GM21723 (cell line): ENCODE data around the gene ADA.
"Not testable (repeated sequence)": the region's sequence is repeated elsewhere in the genome, so short reads cannot be mapped to it uniquely, and the experiment has no call there.

ENCODE experiments used
- ATAC-seq: cut with Tn5 transposase; IDR thresholded peaks from one replicate; pipeline ENCODE4 v1.9.1; 2021; ENCODE audit warnings: mild to moderate bottlenecking, moderate library complexity; ENCODE audit not compliant: unreplicated experiment

Gene ADA

DNA sequence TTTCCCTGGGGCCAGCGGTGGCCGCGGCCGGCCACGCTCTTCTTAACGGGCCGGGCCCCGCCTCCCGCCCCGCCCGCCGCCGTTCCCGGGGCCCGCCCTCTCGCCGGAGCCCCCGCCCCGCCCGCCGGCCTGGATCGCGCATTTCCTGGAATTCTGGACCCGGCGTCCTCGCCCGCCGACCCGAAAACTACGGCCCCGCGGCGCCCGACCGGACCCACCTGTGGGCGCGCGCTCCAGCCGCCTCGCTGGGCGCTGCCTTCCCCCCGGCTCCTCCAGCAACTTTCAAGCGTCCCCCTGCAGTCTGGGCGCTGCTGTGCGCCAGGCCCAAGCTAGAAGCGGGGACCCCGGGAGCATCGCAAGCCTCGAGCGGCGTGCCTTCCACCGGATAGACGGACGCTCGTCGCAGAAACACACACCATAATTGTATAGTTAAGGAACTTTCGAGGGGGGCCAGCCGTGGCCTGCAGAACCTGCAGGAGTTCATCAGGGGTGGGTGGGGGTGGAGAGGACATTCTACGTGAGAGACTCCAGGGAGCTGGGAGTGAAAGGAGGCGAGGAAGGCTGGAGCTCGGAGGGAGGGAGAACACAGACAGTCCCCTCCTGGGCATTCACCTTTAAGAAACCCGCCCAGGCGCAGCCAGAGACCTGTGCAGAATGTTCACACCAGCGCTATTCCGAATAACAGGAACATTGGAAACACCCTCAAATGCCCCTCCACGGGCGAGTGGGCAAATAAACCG, at the start of gene ADA:
TSS of gene ADA (minus strand) at position 16 of the 740 bp plus-strand sequence. CDS start 92 bp downstream, outside the sequence.
- ATAC-seq: peak; percentile 32

DNA sequence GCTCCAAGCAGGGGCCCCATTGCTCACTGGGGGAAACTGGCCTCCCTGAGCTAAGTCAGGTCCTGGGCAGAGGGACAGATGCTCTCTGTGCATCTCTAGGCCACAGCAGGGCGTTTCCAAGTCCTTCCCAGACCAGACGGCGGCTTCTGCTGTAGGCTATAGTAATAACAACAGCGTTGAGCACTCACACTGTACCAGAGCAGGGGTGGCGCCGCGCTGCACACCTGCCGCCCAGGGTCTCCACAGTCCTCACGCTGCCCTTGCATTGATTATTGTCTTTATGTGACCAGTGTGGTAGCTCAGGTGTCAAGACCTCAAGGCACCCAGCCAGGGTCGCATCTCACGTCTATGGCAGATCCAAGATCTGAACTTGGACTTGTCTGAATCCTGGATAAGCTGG, 48.8 kb upstream of the ADA start:
- no peak for ATAC-seq

DNA sequence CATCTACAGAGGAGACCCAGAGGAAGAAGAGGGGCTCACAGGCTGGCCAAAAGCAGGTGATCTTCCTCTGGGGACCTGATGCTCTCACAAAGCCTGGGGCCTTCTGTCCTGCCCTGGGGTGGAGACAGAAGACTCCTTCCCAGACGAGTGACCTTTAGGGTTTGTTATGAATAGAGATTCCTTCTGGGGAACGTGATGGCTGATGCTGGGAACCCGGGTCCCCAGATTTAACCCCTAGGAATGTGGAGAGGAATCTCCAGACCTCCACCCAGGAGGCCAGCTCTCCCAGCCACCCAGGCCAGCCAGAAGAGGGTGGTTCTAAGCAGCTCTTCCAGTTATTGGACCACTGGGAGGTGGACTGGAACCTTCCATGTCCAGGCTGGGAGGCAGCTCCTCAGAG, 46.9 kb upstream of the ADA start:
- ATAC-seq: no peak

DNA sequence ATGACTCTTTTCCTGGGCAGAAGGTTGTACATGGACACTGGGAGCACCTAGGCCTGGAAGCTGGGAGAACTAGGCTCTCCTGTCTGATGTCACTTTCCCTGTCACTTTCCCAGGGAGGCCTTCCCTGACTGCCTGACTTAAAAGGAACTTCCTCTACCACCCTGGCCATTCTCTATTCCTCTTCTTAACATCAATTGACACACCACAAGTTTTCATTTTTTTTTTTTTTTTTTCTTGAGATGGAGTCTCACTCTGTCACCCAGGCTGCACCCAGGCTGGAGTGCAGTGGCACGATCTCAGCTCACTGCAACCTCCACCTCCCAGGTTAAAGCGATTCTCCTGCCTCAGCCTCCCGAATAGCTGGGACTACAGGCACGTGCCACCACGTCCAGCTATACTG, 45.5 kb upstream of the ADA start:
- ATAC-seq: not testable (repeated sequence)

DNA sequence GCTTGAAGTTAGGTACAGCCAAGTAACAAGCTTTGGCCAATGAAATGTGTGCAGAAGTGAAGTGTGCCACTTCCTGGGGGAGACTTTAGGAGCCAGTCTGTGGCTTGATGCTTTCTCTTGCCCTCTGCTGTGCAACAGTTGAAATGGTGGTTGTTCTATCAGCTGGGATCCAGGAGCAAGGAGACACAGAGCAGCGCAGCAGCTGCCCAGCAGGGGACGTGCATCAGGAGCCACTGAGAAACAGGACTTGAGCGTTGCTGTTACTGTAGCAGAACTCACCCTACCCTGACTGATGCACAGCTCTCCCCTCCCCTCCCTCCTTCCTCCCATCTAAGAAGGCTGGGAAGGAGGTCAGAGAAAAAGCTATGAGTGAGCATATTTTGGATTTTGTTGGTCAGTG, 44.8 kb upstream of the ADA start:
- ATAC-seq: no peak

DNA sequence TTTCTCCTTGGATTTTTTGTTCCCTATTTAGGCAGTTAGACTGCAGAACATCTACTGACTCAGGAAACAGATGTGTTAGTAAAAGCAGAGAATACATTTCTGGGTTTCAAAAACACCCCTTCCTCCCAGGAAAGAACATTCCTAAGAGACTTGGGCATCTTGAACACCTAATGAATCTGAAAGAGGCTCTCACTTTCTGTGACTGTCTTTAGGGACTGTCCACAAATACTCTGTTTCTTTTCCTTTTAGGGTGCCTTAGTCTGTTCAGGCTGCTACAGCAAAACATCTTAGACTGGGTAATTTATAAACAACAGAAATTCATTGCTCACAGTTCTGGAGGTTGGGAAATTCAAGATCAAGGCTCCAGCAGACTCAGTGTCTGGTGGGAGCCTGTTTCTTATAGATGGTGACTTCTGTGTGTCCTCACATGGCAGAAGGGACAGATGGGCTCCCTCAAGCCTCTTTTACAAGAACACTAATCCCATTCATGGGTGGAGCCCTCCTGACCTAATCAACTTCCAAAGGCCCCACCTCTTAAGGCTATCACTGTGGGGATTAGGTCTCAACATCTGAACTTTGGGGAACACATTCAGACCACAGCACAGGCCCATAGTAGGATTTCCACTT, 44.3 kb upstream of the ADA start:
- ATAC-seq: no peak

DNA sequence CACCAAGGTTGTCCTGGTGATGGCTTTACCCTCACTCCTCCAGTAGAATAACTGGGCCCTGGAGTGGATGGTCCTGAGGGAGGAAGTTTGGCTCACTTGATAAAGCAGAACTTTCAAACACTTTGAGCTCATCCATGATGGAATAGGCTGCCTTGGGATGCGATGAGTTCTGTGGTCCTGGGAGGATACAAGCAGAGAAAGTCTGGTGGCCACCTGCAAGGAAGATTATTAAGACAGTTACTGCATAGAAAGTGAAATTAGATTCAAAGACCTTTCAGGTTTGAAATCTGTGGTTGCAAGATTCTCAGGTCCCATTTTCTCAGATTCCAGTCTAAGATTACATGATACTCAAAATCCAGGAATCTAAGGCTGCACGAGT, 43.8 kb upstream of the ADA start:
- ATAC-seq: no peak

DNA sequence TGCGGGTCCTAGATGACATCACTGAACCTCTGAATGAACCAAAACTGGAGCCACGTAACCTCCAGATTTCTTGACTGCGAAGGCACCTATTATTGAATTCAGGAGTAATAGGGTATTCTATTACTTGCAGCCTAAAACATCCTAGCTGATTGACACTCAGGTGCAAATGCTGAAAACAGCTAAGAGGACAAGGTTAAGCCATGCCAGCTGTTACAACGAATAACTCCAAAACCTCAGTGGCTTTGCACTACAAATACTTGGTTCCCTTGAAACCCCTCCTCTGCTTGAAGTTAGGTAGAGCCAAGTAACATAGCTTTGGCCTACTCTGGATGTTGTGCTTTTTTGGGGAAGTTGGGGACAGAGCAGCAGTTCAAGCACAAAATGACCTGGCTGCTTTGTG, 42.7 kb upstream of the ADA start:
- ATAC-seq: no peak

DNA sequence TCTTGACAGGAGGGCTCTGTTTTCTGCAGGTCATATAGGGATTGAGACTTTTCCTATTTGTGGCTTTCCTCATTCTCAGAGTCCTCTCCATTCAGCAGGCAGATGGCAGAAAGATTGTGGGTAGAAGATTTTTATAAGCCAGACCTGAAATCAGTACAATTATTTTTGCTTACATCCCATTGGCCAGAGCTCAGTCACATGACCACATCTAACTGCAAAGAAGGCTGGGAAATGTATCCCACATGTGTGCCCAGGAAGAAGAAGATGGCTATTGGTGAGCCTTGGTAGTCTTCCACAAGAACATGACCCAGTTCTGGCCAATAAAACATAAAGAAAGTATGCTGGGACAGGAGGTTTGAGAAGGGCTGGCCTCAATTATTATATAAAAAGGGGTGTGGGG, 42.1 kb upstream of the ADA start:
- no peak for ATAC-seq

DNA sequence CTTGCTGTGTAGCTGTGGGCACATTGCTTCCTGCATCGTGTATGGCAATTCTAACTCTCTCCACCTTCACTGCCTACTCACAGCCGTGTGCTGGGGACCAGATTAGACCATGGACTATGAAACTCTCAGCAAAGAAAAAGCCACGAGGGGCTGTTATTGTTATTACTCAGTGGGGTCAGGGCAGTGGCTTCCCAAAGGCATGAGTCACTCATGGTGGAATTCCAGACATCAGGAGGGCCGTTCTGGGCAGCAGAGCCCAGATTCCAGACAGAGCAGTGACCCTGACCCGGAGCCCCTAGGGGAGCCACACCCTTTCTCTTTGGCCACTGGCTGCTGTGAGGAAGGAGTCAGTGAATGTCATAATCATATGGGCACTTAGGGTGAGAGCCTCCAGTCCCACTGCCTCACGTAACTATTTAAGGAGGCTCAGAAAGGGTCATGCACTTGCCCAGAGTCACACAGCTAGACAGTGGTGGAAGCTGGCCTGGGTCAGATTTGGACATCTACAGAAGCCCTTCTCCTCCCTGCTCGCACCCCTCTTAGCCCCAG, 41.5 kb upstream of the ADA start:
- no peak for ATAC-seq

DNA sequence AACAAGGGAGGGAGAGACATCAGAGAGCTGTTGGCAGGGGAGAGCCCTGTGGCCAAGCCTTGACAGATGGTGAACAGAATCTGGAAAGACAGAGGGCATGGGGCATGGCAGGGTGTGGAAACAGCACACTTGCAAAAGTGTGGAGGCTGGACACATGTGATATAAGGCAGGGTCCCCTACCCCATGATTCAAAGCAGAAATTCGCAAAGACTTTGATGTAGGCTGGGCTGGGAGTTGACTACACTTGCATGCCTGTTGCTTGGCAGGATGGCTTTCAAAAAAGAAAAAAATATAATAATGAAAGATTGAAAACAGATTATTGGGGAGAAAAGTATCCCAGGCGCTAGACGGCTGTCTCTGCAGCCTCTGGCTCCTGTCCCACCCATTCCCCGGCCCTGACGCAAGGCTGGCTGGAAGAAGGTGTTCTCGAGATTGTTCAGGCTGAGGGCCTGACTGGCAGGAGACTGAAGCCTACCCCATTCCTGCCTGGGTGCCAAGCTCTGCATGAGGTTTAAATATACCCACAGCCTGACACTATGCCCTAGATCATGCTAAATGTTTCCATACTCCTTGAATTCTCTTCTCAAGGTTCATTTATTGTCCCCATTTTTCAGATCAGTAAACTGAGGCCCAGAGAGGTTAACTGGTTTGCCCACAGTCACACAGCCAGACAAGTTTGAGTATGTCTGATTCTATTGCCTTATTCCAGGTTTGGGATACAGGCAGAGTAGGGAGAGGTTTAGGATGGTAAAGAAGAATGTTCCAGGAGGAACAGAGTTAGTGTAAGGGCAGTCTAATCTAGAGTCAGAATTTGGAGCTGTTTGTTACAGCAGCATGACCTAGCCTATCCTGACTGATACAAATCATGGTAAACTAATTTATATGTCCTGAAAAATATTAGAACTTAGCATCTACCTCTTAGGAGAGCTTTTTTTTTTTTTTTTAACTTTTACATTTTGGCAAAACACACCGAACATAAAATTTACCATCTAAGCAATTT, 40.2 kb upstream of the ADA start:
- ATAC-seq: no peak

DNA sequence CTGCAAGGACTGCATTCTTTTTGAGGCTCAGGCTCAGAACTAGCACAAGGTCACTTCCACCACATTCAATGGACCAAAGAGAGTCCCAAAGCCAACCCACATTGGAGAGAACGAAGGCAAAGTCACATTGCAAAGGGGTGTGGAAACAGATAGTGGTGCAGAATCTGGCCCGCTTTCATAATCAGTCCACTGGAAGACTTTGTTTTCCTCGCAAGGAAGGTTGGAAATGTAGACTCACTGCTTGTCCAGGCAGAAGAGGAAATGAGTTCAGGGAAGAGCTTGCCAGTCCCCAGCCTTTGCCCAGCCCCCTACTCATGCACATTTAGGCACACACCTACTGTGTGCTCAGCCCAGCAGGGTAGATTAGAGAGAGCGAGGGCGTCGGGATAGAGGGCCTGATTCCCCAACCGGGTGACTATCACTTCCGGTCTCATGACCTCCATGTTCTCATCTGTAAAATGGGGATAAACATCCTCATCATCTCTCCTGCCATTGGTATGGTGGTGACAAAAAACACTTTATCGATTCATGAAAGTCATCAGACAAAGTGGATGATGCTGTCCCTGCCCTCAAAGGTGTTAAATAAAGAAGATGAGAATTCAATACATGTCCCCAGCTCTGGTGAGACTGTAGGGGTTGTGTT, 39.4 kb upstream of the ADA start:
- ATAC-seq: no peak

DNA sequence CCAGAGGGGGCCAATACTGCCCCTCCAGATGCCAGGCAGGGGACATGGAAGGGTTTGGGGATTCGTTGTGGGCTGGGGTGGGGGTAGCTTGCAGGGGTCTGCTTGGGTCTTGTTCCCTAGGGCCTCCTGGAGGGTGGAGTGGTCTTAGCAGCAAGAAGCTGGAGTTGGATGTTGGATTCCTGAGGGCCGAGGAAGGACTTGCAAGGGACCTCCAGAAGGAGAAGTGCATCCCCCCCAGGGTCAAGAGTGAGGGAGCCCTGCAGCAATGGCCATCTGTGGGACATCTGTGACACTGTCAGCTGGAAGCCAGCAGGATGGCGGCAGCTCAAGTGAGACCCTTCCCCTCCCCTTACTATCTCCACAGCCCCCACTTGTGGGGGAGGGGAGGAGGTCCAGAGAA, 38.3 kb upstream of the ADA start:
- no peak for ATAC-seq

DNA sequence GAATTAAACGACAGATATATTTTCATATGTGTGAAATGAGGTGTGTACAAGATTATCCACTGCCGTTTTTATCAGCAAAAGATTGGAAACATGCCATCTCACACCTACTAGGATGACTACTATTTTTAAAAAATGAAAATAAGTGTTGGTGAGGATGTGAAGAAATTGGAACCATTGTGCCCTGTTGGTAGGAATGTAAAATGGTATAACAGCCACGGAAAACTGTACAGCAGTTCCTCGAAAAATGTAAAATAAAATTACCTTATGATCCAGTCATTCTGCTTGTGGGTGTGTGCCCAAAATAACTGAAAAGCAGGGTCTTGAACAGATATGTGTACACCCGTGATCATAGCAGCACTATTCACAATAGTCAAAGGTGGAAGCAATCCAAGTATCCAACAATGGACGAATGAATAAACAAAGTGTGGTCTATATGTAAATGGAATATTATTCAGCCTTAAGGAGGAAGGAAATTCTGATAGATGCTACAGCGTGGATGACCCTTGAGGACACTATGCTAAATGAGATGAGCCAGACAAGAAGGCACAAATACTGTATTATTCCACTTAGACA, 36.6 kb upstream of the ADA start:
- no peak for ATAC-seq

DNA sequence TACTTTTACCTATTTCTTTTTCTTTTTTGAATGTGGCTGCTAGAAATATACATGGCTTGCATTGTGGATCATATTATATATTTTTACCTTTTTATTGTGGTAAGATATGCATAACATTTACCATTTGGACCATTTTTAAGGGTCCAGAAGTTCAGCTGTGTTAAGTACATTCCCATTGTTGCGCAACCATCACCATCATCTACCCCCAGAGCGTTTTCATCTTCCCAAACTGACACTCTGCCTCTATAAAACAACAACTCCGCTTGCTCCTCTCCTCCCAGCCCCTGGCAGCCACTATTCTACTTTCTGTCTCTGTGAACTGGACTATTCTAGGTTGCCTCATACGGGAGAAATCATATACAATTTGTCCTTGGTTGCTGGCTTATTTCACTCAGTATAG, 35.4 kb upstream of the ADA start:
- ATAC-seq: no peak

DNA sequence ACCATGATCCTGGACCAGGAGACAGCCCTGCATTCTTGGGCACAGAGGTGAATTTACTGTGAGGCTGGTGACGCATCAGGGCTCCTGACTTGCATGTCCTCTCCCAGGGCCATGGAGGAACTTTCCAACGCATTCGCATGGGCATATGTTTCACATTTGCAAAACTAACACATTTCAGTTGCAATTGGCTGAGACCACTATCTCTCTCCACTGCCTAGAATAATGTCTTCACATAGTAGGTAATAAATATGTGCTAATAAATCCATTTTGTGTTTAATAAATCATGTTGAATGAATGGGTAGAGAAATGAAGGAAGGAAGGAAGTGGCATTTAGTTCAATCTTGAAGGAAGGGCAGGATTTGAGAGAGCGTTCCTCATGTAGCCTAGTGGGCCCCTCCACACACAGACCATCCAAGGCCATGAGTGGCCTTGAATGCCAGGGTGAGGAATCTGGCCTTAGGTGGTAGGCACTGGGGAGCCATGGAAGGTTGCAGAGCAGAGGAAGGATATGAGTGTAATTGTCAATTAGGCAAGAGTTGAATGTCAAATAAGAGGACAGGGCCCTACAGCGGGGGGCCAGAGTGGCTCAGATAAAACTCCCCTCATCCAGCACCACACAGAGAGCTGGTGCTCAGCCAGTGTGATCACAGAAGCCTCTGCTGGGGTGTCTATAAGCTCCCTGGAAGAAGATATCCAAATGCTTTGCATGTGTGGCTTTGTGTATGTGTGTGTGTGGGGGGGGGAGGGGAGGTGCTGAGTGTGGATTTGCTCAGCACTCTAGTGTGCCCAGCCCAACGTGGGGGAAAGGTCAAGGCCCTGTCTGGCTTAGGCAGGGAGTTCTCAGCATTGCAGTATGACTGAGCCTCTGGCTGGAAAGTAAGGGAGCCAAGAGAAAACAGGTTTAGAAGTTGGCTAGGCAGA, 32.8 kb upstream of the ADA start:
- ATAC-seq: no peak

DNA sequence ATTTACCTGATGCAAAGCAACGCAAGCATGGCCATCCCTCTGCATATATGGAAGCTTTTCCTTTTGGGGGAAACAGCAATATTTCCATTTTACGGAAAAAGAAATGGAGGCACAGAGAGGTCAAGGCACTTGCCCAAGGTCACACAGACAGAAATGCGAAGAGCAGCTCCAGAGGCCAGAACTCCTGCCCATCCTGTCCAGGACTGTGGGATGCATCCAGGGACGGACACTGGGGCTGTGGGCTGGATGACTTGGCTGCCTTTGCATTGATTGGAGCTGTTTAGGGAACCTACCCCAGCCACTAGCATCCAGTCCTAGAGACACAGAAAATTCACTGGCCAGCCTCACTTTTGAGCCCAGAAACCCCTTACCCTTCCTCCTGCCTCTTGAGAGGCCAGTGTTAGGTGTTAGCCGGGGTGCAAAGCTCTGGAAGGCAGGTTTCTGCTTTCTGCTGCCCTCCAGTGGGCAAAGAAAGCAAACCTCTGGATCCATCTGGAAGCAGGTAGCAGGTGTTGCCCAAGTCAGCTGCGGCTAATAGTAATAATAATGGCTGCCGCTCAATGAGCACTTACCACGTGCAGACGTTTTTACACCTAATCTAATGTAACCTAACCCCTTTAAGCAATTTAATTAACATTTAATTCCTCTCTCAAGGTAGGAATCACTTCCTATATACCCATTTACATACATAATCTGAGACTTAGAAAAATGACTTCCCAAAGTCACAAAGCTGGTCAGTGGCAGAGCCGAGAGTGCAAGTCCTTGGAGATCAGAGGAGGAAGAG, 32.0 kb upstream of the ADA start:
- peak; percentile 72 for ATAC-seq

DNA sequence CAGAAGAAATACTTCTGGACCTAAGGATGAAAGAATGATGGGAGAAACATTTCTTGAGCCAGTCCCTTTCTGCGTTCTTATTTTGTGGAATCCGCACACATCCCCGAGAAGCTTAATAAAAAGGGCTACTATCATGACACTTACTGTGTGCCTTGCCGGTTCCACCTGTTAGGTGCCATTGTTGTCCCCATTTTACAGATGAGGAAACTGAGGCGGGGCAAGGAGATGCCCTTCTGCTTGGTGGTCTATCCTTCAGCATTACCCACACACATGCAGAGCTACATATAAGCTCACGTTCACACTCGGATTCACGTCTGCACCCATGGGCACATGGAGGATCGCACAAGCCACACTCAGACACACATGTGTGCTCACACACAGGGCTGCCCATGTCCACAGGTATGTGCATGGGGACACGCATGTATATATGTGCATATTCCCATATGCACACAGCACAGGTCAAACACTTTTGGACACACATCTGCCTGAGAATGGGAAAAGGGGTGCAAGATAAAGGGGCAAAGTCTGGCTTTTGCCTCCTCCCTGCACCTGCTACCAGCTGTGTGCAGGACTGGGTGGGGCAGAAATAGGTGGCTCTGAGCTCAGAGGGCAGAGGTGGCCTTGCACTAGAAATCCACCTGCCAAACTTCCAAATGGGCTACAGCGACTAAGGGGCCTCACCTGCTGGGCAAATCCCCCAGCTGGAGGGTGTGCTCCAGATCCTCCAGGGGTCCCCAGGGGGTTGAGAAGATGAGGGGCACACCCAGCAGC, 30.5 kb upstream of the ADA start:
- ATAC-seq: no peak
